Measurements from ENCODE around the gene PLEKHM3. TPM values are rescaled to one million over a fixed set of nuclear protein-coding genes. Genes with fewer than 3 reads are reported as not detected.

Gene PLEKHM3
- total RNA-seq, 1 donor from 2014 or later: 12.5 TPM

DNA sequence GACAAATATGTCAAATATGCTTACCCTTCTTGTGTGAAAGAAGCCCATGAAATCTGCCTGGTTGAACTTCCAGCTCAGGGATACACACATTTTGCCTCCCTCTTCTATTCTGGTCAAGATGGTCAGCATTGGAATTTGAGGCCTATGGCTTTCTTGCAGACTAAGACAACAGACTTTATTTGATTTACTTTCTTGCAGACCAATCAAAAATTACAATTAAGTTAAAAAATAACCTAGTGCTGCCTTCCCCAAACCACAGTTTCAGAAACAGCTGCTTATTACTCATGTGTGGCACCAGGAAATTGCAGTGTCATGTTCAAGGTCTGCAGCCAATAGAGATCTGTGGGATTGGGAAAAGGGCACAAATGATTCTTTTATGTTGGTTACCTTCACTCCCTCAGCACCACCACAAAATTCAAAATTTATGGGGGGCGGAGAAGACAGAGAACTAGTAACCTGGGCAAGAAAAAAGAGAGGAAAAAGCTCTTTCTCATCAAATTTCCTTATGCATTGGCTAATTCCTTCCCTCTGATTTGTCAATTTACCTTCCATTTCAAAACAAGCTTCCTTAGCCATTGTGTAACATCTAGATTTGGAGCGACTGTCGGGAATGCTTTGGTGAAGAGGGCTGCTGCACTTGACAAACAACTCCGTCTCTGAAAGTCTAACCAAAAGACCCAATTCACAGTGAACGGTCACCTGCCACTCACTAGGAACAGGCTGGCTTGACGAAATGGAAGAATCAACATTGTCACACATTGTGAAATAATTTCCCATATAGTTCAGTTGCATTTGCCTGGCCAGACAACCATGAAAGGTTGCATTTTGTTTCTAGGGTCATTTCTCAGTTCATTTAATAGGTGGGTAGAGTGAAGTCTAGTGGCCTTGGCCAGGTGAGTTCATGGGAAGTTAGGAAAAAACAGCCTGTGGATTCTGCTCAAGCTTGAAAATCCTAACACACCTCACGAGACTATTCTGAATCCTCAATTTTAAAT is 155.2 kb downstream of the PLEKHM3 start:
- Mint-ChIP-seq H3K4me3 (ENCODE audit: unreplicated experiment) (no peak overlapping the region), H3K27me3 (ENCODE audit: unreplicated experiment) (no peaks in the 10 kb centered on the region), H3K4me1 (ENCODE audit: unreplicated experiment) (peaks cover 22% of the 10 kb centered on the region), H3K9me3 (ENCODE audit: unreplicated experiment) (peaks cover 4% of the 10 kb centered on the region), H3K27ac (ENCODE audit: unreplicated experiment) (peak overlapping the region; percentile 78), H3K36me3 (ENCODE audit: unreplicated experiment) (peaks cover 2% of the 10 kb centered on the region)
- TF ChIP-seq CTCF (IDR thresholded peaks at IDR 0.05): no peak
- no peak for DNase-seq (ENCODE audit: extremely low spot score, unreplicated experiment)

GRCh38 chr2:207868855-207869596 is 156.3 kb downstream of the PLEKHM3 start:
- H3K4me1 Mint-ChIP-seq (ENCODE audit: unreplicated experiment): peaks cover 22% of the 10 kb centered on the region
- H3K9me3 Mint-ChIP-seq (ENCODE audit: unreplicated experiment): peaks cover 4% of the 10 kb centered on the region
- H3K4me3 Mint-ChIP-seq (ENCODE audit: unreplicated experiment): no peak overlapping the region
- no peak for TF ChIP-seq CTCF (IDR thresholded peaks at IDR 0.05)
- DNase-seq (ENCODE audit: extremely low spot score, unreplicated experiment): no peak
- H3K27ac Mint-ChIP-seq (ENCODE audit: unreplicated experiment): peak overlapping the region; percentile 78
- no peaks in the 10 kb centered on the region for H3K27me3 Mint-ChIP-seq (ENCODE audit: unreplicated experiment)
- H3K36me3 Mint-ChIP-seq (ENCODE audit: unreplicated experiment): peaks cover 2% of the 10 kb centered on the region

DNA sequence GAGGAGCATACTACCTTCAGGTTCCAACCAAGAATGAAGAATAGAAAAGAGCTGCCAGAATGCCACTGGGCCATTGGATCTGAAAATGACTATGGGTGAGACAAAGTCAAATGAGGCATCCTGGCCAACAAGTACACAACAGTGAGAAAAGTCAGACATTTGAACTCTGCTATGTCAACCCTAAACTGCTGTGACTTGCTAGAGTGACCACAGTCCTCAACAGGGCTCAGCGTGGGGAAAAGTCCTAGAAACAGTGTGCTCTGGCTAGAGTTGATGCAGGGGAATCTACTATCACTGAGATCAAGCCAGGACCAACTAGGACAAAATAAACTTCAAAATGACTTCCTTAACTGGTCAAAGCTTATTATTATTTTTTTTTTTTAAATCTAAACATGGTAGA is 157.4 kb downstream of the PLEKHM3 start:
- peaks cover 4% of the 10 kb centered on the region for H3K9me3 Mint-ChIP-seq (ENCODE audit: unreplicated experiment)
- H3K4me1 Mint-ChIP-seq (ENCODE audit: unreplicated experiment): peaks cover 22% of the 10 kb centered on the region
- peaks cover 2% of the 10 kb centered on the region for H3K36me3 Mint-ChIP-seq (ENCODE audit: unreplicated experiment)
- no peak overlapping the region for H3K27ac Mint-ChIP-seq (ENCODE audit: unreplicated experiment)
- DNase-seq (ENCODE audit: extremely low spot score, unreplicated experiment): no peak
- H3K27me3 Mint-ChIP-seq (ENCODE audit: unreplicated experiment): no peaks in the 10 kb centered on the region
- no peak overlapping the region for H3K4me3 Mint-ChIP-seq (ENCODE audit: unreplicated experiment)
- TF ChIP-seq CTCF (IDR thresholded peaks at IDR 0.05): no peak

DNA sequence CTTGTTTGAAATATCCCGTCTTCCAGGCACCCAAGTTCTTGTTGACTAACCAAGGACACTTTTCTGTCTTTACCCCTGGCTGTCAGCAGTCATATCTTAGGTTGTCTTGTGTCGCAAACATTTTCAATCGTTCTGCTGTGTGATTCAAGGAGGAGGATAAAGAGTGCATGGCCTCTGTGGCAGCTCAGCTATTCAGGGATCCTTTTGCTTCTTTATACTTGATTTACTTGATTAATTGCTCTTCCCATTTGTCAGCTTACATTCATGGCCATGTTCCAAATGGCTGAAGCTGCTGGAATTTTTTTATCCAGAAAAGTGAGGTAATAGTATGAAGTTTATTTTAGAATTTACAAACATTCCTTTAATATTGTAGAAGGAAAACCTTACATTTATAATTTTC is 158.3 kb downstream of the PLEKHM3 start:
- TF ChIP-seq CTCF (IDR thresholded peaks at IDR 0.05): no peak
- no peak overlapping the region for H3K27ac Mint-ChIP-seq (ENCODE audit: unreplicated experiment)
- H3K27me3 Mint-ChIP-seq (ENCODE audit: unreplicated experiment): no peaks in the 10 kb centered on the region
- H3K4me3 Mint-ChIP-seq (ENCODE audit: unreplicated experiment): no peak overlapping the region
- peaks cover 4% of the 10 kb centered on the region for H3K9me3 Mint-ChIP-seq (ENCODE audit: unreplicated experiment)
- no peak for DNase-seq (ENCODE audit: extremely low spot score, unreplicated experiment)
- peaks cover 22% of the 10 kb centered on the region for H3K4me1 Mint-ChIP-seq (ENCODE audit: unreplicated experiment)
- H3K36me3 Mint-ChIP-seq (ENCODE audit: unreplicated experiment): peaks cover 2% of the 10 kb centered on the region

GRCh38 chr2:207865210-207865609 is 160.1 kb downstream of the PLEKHM3 start:
- Mint-ChIP-seq H3K27me3 (ENCODE audit: unreplicated experiment) (no peaks in the 10 kb centered on the region), H3K27ac (ENCODE audit: unreplicated experiment) (no peak overlapping the region)

More at GRCh38 chr2:207865210-207865609, 160.1 kb downstream of the PLEKHM3 start:
- Mint-ChIP-seq H3K4me1 (ENCODE audit: unreplicated experiment) (peaks cover 13% of the 10 kb centered on the region), H3K9me3 (ENCODE audit: unreplicated experiment) (no peaks in the 10 kb centered on the region), H3K4me3 (ENCODE audit: unreplicated experiment) (no peak overlapping the region), H3K36me3 (ENCODE audit: unreplicated experiment) (peaks cover 6% of the 10 kb centered on the region)
- no peak for DNase-seq (ENCODE audit: extremely low spot score, unreplicated experiment)
- no peak for TF ChIP-seq CTCF (IDR thresholded peaks at IDR 0.05)
